ES-I3 (cell line): ENCODE measurements around the gene PTPRE.

Experiments
- H3K36me3 ChIP-seq: 2 replicates; pipeline ENCODE4 v1.6.1; 2013; ENCODE audit warnings: mild to moderate bottlenecking, low read length, control low read depth, moderate library complexity; ENCODE audit not compliant: insufficient read depth
- H3K4me1 ChIP-seq: 2 replicates; pipeline ENCODE4 v1.6.1; 2013; ENCODE audit warnings: mild to moderate bottlenecking, control low read depth, low read length; ENCODE audit not compliant: insufficient read depth
- H3K9ac ChIP-seq: 2 replicates; pipeline ENCODE4 v1.6.1; 2013; ENCODE audit warnings: low read depth, mild to moderate bottlenecking, low read length, moderate library complexity
- H3K9me3 ChIP-seq: 2 replicates; pipeline ENCODE4 v1.6.1; 2013; ENCODE audit warnings: mild to moderate bottlenecking, low read length, moderate library complexity; ENCODE audit not compliant: control insufficient read depth, insufficient read depth

PTPRE gene

GRCh38 chr10:128035557-128035973 is 128.7 kb downstream of the PTPRE start:
- Histone ChIP-seq H3K9ac (no peak overlapping the region), H3K9me3 (no peaks in the 10 kb centered on the region), H3K36me3 (no peaks in the 10 kb centered on the region), H3K4me1 (no peaks in the 10 kb centered on the region)

GRCh38 chr10:128036011-128036615 is 129.2 kb downstream of the PTPRE start:
- H3K36me3 ChIP-seq = no peaks in the 10 kb centered on the region
- H3K4me1 ChIP-seq = no peaks in the 10 kb centered on the region
- no peaks in the 10 kb centered on the region for H3K9me3 ChIP-seq
- H3K9ac ChIP-seq = no peak overlapping the region

- no peak overlapping the region for H3K9ac ChIP-seq
- no peaks in the 10 kb centered on the region for H3K9me3 ChIP-seq
- H3K36me3 ChIP-seq = no peaks in the 10 kb centered on the region
These were observed 130.0 kb downstream of the PTPRE start for GRCh38 chr10:128036746-128037543.

GRCh38 chr10:128040096-128040495 is 133.2 kb downstream of the PTPRE start:
- Histone ChIP-seq H3K36me3 (no peaks in the 10 kb centered on the region), H3K9me3 (no peaks in the 10 kb centered on the region), H3K4me1 (no peaks in the 10 kb centered on the region), H3K9ac (no peak overlapping the region)

More at GRCh38 chr10:128036746-128037543, 130.0 kb downstream of the PTPRE start:
- no peaks in the 10 kb centered on the region for H3K4me1 ChIP-seq

GRCh38 chr10:128040681-128041080 is 133.8 kb downstream of the PTPRE start:
- no peaks in the 10 kb centered on the region for H3K9me3 ChIP-seq
- no peak overlapping the region for H3K9ac ChIP-seq
- no peaks in the 10 kb centered on the region for H3K36me3 ChIP-seq
- no peaks in the 10 kb centered on the region for H3K4me1 ChIP-seq

GRCh38 chr10:128042131-128042610 is 135.3 kb downstream of the PTPRE start:
- Histone ChIP-seq H3K9me3 (no peaks in the 10 kb centered on the region), H3K4me1 (no peaks in the 10 kb centered on the region), H3K36me3 (no peaks in the 10 kb centered on the region), H3K9ac (no peak overlapping the region)

GRCh38 chr10:128043259-128044045 is 136.5 kb downstream of the PTPRE start:
- Histone ChIP-seq H3K36me3 (no peaks in the 10 kb centered on the region), H3K9me3 (no peaks in the 10 kb centered on the region), H3K9ac (no peak overlapping the region), H3K4me1 (no peaks in the 10 kb centered on the region)

- H3K4me1 ChIP-seq = no peaks in the 10 kb centered on the region
- no peaks in the 10 kb centered on the region for H3K9me3 ChIP-seq
- H3K36me3 ChIP-seq = no peaks in the 10 kb centered on the region
- H3K9ac ChIP-seq = no peak overlapping the region
These were observed 137.3 kb downstream of the PTPRE start for GRCh38 chr10:128044186-128044585.

- no peaks in the 10 kb centered on the region for H3K36me3 ChIP-seq
- no peak overlapping the region for H3K9ac ChIP-seq
- H3K9me3 ChIP-seq = no peaks in the 10 kb centered on the region
- H3K4me1 ChIP-seq = no peaks in the 10 kb centered on the region
These were observed 138.3 kb downstream of the PTPRE start for GRCh38 chr10:128044961-128045832.

GRCh38 chr10:128045833-128046120 is 138.9 kb downstream of the PTPRE start:
- Histone ChIP-seq H3K9ac (no peak overlapping the region), H3K4me1 (no peaks in the 10 kb centered on the region), H3K36me3 (no peaks in the 10 kb centered on the region), H3K9me3 (no peaks in the 10 kb centered on the region)

- Histone ChIP-seq H3K36me3 (no peaks in the 10 kb centered on the region), H3K4me1 (no peaks in the 10 kb centered on the region), H3K9ac (no peak overlapping the region), H3K9me3 (no peaks in the 10 kb centered on the region)
These were observed 139.5 kb downstream of the PTPRE start for GRCh38 chr10:128046156-128046952.

GRCh38 chr10:128046953-128047290 is 140.0 kb downstream of the PTPRE start:
- no peak overlapping the region for H3K9ac ChIP-seq
- no peaks in the 10 kb centered on the region for H3K36me3 ChIP-seq
- no peaks in the 10 kb centered on the region for H3K4me1 ChIP-seq
- no peaks in the 10 kb centered on the region for H3K9me3 ChIP-seq

GRCh38 chr10:128047351-128047750 is 140.4 kb downstream of the PTPRE start:
- no peaks in the 10 kb centered on the region for H3K36me3 ChIP-seq
- no peaks in the 10 kb centered on the region for H3K4me1 ChIP-seq
- no peaks in the 10 kb centered on the region for H3K9me3 ChIP-seq
- no peak overlapping the region for H3K9ac ChIP-seq
